GM12873 (cell line): Measurements from ENCODE around the gene BICRA.

ENCODE experiments used
- TF ChIP-seq, protein P1 (sequence below): IDR thresholded peaks from 2 replicates; pipeline ENCODE4 v1.5.1; 2012; ENCODE audit warnings: low read depth, mild to moderate bottlenecking, moderate library complexity, low read length, control low read depth; ENCODE audit not compliant: insufficient read depth; ENCODE audit errors: missing control alignments

Gene BICRA

DNA sequence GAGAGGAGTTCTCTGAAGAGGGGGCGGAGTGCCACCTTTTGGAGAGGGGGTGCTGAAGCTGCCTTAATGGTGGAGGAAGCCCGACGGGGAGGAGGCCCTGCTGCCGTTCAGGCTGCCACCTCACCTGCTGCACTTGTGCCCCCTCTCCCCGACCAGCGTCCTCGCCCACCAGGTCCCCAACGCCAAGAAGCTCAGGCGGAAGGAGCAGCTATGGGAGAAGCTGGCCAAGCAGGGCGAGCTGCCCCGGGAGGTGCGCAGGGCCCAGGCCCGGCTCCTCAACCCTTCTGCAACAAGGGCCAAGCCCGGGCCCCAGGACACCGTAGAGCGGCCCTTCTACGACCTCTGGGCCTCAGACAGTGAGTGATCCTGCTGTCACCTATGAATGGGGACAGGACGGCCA, 141.8 kb downstream of the BICRA start:
- TF ChIP-seq, protein P1, sequence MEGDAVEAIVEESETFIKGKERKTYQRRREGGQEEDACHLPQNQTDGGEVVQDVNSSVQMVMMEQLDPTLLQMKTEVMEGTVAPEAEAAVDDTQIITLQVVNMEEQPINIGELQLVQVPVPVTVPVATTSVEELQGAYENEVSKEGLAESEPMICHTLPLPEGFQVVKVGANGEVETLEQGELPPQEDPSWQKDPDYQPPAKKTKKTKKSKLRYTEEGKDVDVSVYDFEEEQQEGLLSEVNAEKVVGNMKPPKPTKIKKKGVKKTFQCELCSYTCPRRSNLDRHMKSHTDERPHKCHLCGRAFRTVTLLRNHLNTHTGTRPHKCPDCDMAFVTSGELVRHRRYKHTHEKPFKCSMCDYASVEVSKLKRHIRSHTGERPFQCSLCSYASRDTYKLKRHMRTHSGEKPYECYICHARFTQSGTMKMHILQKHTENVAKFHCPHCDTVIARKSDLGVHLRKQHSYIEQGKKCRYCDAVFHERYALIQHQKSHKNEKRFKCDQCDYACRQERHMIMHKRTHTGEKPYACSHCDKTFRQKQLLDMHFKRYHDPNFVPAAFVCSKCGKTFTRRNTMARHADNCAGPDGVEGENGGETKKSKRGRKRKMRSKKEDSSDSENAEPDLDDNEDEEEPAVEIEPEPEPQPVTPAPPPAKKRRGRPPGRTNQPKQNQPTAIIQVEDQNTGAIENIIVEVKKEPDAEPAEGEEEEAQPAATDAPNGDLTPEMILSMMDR: no peak

DNA sequence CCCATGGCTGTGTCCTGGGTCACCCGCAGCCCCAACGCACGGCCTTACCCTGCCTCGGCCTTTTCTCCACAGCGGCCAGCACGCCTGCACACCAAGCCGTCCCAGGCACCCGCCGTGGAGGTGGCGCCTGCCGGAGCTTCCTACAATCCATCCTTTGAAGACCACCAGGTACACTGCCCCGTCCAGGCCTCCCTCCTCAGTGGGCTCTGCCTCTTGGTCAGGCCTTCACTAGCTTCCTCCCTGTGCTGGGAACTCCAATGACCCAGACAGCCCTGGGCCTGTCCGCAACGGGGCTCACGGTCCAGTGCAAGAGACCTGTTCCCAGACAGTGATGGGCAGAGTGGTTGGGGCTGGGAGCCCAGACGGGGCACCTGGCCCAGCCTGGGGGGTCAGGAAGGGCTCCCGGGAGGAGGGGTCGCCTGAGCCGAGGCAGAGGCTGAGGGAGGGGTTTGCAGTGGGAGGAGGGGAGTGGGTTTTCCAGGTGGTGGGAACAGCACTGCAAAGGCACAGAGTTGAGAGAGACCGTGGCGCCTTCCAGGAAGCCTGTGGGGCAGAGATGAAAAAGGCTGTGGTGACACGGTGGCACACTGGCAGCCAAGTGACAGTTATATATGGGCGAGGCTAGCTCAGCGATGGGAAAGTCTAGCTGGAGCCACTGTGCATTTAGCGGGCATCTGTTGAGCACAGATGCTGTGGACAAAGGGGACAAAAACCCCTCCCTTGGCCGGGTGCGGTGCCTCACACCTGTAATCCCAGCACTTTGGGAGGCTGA, 143.7 kb downstream of the BICRA start:
- TF ChIP-seq, protein P1: no peak
